Measurements from ENCODE around the gene KRT79.

KRT79 gene

DNA sequence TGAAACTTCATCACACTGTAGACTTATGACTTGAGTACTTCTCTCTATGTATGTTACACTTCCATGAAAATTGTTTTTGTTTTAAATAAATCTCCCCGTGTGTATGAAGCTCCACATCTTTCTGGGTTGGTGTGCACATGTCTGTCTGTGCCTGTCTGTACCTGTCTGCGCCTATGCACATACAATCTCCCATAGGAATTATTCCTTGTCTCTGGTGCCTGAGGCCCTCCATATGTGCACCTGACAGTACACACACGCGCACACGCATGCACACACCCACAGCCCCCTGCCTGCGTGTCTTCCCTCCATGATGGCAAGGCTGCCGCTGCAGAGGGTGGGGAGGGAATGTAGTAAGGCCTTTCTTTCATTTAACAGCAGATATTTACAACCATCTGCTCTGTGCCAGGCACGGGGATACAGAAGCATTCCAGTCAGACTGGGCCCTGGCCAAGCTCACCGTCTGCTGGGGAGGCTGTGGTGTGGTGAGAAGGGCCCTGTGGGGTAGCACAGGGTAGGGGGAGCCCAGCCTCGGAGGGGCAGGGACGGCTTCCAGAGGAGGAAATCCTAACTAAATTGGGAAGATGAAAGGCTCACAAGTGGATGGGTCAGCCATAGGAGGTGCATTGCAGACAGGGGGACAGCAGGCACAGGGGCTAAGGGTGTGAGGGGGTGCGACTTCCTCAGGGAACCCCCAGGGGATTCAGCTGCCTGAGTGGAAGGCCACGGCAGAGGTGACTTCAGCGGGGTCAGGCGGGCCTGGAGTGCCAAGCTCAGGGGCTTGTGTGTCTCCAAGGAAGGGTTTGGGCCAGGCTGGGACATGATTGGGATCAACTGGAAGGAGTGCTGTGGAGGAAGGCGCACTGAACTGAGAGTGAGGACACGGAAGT, 44.6 kb upstream of the KRT79 start:
- Histone ChIP-seq H3K4me3 (ENCODE audit: low read depth, low read length, poor library complexity, severe bottlenecking) (no peak overlapping the region), H2AFZ (ENCODE audit: low read length) (no peak overlapping the region), H3K27me3 (ENCODE audit: insufficient read depth, low read length) (0 out of 2 replicates have a peak, but pooled peaks cover 6% of the 10 kb centered on the region), H3F3A (ENCODE audit: insufficient read depth, low read length) (no peaks in the 10 kb centered on the region), H4K20me1 (ENCODE audit: insufficient read depth, low read length) (no peaks in the 10 kb centered on the region), H3K9me3 (ENCODE audit: low read length) (no peaks in the 10 kb centered on the region), H3K36me3 (ENCODE audit: insufficient read depth, low read length) (no peaks in the 10 kb centered on the region), H3K9me2 (ENCODE audit: low read depth, low read length) (no peaks in the 10 kb centered on the region), H3K4me2 (ENCODE audit: low read length) (no peak overlapping the region), H3K4me1 (ENCODE audit: insufficient read depth, low read length, severe bottlenecking) (peaks cover 9% of the 10 kb centered on the region), H3K27ac (ENCODE audit: low read depth, low read length, poor library complexity, severe bottlenecking) (no peak overlapping the region), H3K9ac (ENCODE audit: low read length) (no peak overlapping the region), H3K79me2 (ENCODE audit: insufficient read depth, low read length) (no peaks in the 10 kb centered on the region)
- TF ChIP-seq, protein P1, sequence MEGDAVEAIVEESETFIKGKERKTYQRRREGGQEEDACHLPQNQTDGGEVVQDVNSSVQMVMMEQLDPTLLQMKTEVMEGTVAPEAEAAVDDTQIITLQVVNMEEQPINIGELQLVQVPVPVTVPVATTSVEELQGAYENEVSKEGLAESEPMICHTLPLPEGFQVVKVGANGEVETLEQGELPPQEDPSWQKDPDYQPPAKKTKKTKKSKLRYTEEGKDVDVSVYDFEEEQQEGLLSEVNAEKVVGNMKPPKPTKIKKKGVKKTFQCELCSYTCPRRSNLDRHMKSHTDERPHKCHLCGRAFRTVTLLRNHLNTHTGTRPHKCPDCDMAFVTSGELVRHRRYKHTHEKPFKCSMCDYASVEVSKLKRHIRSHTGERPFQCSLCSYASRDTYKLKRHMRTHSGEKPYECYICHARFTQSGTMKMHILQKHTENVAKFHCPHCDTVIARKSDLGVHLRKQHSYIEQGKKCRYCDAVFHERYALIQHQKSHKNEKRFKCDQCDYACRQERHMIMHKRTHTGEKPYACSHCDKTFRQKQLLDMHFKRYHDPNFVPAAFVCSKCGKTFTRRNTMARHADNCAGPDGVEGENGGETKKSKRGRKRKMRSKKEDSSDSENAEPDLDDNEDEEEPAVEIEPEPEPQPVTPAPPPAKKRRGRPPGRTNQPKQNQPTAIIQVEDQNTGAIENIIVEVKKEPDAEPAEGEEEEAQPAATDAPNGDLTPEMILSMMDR (IDR thresholded peaks at IDR 0.05; ENCODE audit: low read length) = no peak

DNA sequence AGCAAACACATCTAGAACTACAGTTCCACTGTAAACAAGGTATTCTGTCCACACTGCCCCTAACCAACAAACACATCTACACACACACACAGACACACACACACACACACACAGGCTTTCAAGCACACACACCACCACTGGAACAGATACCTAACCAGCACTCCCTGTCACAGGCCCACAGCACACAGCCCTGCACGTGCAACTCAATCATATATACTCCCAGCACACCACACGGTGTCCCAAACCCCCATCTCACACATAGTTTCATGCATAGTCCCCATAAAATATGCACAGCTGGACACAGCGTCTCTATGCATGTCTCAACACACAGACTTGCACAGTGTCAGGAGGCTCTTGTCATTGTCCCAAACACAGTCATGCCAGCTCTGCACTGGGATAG, 43.1 kb upstream of the KRT79 start:
- Histone ChIP-seq H3K9ac (ENCODE audit: low read length) (no peak overlapping the region), H2AFZ (ENCODE audit: low read length) (no peak overlapping the region), H3K4me1 (ENCODE audit: insufficient read depth, low read length, severe bottlenecking) (peaks cover 9% of the 10 kb centered on the region)

DNA sequence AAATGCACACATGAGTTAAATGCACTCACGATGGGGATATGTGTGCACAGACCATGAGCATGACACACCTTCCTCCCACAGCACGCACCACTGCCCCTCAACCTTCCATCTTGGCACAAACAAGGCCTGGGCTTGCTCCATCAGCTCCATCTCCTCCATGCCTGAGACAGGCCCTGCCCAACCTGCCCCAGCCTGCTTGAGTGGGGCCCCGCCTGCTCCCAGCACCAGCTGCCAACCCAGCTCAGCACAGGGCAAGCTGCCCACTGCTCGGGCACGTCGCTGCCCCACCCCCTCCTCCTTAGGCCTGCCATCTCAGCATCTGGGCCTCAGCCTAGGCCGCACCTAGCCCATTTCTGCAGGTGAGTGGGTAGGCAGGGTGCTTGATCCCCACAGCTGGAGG, 42.3 kb upstream of the KRT79 start:
- no peaks in the 10 kb centered on the region for H3K36me3 ChIP-seq (ENCODE audit: insufficient read depth, low read length)
- no peak overlapping the region for H3K4me2 ChIP-seq (ENCODE audit: low read length)
- no peaks in the 10 kb centered on the region for H3K9me2 ChIP-seq (ENCODE audit: low read depth, low read length)
- H3K79me2 ChIP-seq (ENCODE audit: insufficient read depth, low read length) = no peaks in the 10 kb centered on the region
- no peaks in the 10 kb centered on the region for H3K9me3 ChIP-seq (ENCODE audit: low read length)
- H3K4me3 ChIP-seq (ENCODE audit: low read depth, low read length, poor library complexity, severe bottlenecking) = no peak overlapping the region
- H3K27ac ChIP-seq (ENCODE audit: low read depth, low read length, poor library complexity, severe bottlenecking) = no peak overlapping the region
- no peak overlapping the region for H3K9ac ChIP-seq (ENCODE audit: low read length)
- H3K4me1 ChIP-seq (ENCODE audit: insufficient read depth, low read length, severe bottlenecking) = peaks cover 9% of the 10 kb centered on the region
- peaks cover 6% of the 10 kb centered on the region; the same call in 1 of the 2 replicates for H3K27me3 ChIP-seq (ENCODE audit: insufficient read depth, low read length)
- no peaks in the 10 kb centered on the region for H3F3A ChIP-seq (ENCODE audit: insufficient read depth, low read length)
- TF ChIP-seq, protein P1 (IDR thresholded peaks at IDR 0.05; ENCODE audit: low read length) = no peak
- TF ChIP-seq EZH2 (IDR thresholded peaks at IDR 0.05; ENCODE audit: borderline replicate concordance, low read length) = no peak
- H4K20me1 ChIP-seq (ENCODE audit: insufficient read depth, low read length) = no peaks in the 10 kb centered on the region
- no peak overlapping the region for H2AFZ ChIP-seq (ENCODE audit: low read length)

More for the DNA sequence above, 43.1 kb upstream of the KRT79 start:
- no peaks in the 10 kb centered on the region for H4K20me1 ChIP-seq (ENCODE audit: insufficient read depth, low read length)
- TF ChIP-seq, protein P1 (IDR thresholded peaks at IDR 0.05; ENCODE audit: low read length) = no peak
- TF ChIP-seq EZH2 (IDR thresholded peaks at IDR 0.05; ENCODE audit: borderline replicate concordance, low read length) = no peak
- H3K9me3 ChIP-seq (ENCODE audit: low read length) = no peaks in the 10 kb centered on the region
- 0 out of 2 replicates have a peak, but pooled peaks cover 6% of the 10 kb centered on the region for H3K27me3 ChIP-seq (ENCODE audit: insufficient read depth, low read length)
- no peaks in the 10 kb centered on the region for H3K79me2 ChIP-seq (ENCODE audit: insufficient read depth, low read length)
- no peak overlapping the region for H3K4me2 ChIP-seq (ENCODE audit: low read length)
- H3K36me3 ChIP-seq (ENCODE audit: insufficient read depth, low read length) = no peaks in the 10 kb centered on the region
- no peak overlapping the region for H3K4me3 ChIP-seq (ENCODE audit: low read depth, low read length, poor library complexity, severe bottlenecking)
- H3K27ac ChIP-seq (ENCODE audit: low read depth, low read length, poor library complexity, severe bottlenecking) = no peak overlapping the region
- no peaks in the 10 kb centered on the region for H3F3A ChIP-seq (ENCODE audit: insufficient read depth, low read length)
- H3K9me2 ChIP-seq (ENCODE audit: low read depth, low read length) = no peaks in the 10 kb centered on the region

Measured in OCI-LY1 (cell line).